Loucy (cell line): ENCODE data around the gene MARS1.

Experiments
- H2AFZ ChIP-seq: fragments of 200-600 bp; sonication (generic); 2 replicates; pipeline ENCODE4 v1.6.0; 2016; ENCODE audit warnings: antibody characterized with exemption, mild to moderate bottlenecking, low read length, moderate library complexity
- H3F3A ChIP-seq: fragments of 200-600 bp; 2 replicates; pipeline ENCODE4 v1.6.0; 2016; ENCODE audit warnings: antibody characterized with exemption, low read depth, mild to moderate bottlenecking
- H3K27me3 ChIP-seq: fragments of 200-600 bp; sonication (generic); 2 replicates; pipeline ENCODE4 v1.6.1; 2014; ENCODE audit warnings: low read length, mild to moderate bottlenecking; ENCODE audit not compliant: insufficient read depth, poor library complexity, severe bottlenecking
- H3K36me3 ChIP-seq: fragments of 200-600 bp; sonication (generic); 2 replicates; pipeline ENCODE4 v1.6.1; 2016; ENCODE audit warnings: low read length; ENCODE audit not compliant: insufficient read depth
- H3K4me1 ChIP-seq: fragments of 200-600 bp; sonication (generic); 2 replicates; pipeline ENCODE4 v1.5.1; 2014; ENCODE audit warnings: low read length, mild to moderate bottlenecking; ENCODE audit not compliant: insufficient read depth, poor library complexity, severe bottlenecking
- H3K4me2 ChIP-seq: fragments of 200-600 bp; sonication (generic); 2 replicates; pipeline ENCODE4 v1.6.0; 2014; ENCODE audit warnings: antibody characterized with exemption, low read length, low read depth, mild to moderate bottlenecking; ENCODE audit not compliant: poor library complexity, severe bottlenecking
- H3K4me3 ChIP-seq: fragments of 200-600 bp; sonication (generic); 2 replicates; pipeline ENCODE4 v1.5.1; 2014; ENCODE audit warnings: low read length, mild to moderate bottlenecking, mixed read lengths; ENCODE audit not compliant: poor library complexity, severe bottlenecking
- H3K79me2 ChIP-seq: fragments of 200-600 bp; sonication (generic); 2 replicates; pipeline ENCODE4 v1.6.1; 2014; ENCODE audit warnings: low read length; ENCODE audit not compliant: insufficient read depth
- H3K9ac ChIP-seq: fragments of 200-600 bp; sonication (generic); 2 replicates; pipeline ENCODE4 v1.6.0; 2014; ENCODE audit warnings: mild to moderate bottlenecking, low read depth, low read length, moderate library complexity; ENCODE audit not compliant: poor library complexity, severe bottlenecking
- H3K9me2 ChIP-seq: fragments of 200-600 bp; sonication (generic); replicated peaks from 2 replicates; pipeline ENCODE4 v1.6.1; 2016; ENCODE audit warnings: low read depth, low read length, mixed read lengths
- H3K9me3 ChIP-seq: fragments of 200-600 bp; sonication (generic); 2 replicates; pipeline ENCODE4 v1.6.1; 2014; ENCODE audit warnings: mild to moderate bottlenecking, antibody characterized with exemption, low read length, low read depth; ENCODE audit not compliant: insufficient read depth
- H4K20me1 ChIP-seq: fragments of 200-600 bp; sonication (generic); 2 replicates; pipeline ENCODE4 v1.6.0; 2014; ENCODE audit warnings: antibody characterized with exemption, low read length, mild to moderate bottlenecking; ENCODE audit not compliant: insufficient read depth, poor library complexity, severe bottlenecking
- EZH2phosphoT487 ChIP-seq: fragments of 200-600 bp; IDR thresholded peaks from 2 replicates; pipeline ENCODE4 v1.6.1; 2018; ENCODE audit warnings: antibody characterized with exemption, mild to moderate bottlenecking, moderate library complexity, borderline replicate concordance
- TF ChIP-seq, protein P1 (sequence below): fragments of 200-600 bp; sonication (generic); conservative IDR thresholded peaks from 2 replicates; pipeline ENCODE4 v1.5.1; 2014; ENCODE audit warnings: mild to moderate bottlenecking, antibody characterized with exemption, low read length

The MARS1 gene

DNA sequence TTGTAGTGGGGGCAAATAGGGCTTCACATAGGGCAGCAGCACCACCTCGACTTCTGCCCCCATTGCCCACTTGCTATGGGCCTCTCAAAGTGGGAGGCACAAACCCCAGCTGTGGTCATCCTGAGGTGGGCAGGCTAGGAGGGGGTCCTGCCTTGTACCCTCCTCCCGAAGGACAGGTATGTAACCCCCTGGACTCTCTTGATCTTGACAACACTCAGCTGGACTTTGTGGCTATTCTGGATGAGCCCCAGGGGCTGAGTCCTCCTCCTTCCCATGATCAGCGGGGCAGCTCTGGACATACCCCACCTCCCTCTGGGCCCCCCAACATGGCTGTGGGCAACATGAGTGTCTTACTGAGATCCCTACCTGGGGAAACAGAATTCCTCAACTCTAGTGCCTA is 16.2 kb upstream of the MARS1 start:
- no peak overlapping the region for H3K4me3 ChIP-seq
- no peaks in the 10 kb centered on the region for H3K9me3 ChIP-seq
- no peaks in the 10 kb centered on the region for H3K9me2 ChIP-seq
- no peaks in the 10 kb centered on the region for H3K27me3 ChIP-seq
- H3F3A ChIP-seq: no peaks in the 10 kb centered on the region
- no peak overlapping the region for H3K9ac ChIP-seq
- TF ChIP-seq, protein P1, sequence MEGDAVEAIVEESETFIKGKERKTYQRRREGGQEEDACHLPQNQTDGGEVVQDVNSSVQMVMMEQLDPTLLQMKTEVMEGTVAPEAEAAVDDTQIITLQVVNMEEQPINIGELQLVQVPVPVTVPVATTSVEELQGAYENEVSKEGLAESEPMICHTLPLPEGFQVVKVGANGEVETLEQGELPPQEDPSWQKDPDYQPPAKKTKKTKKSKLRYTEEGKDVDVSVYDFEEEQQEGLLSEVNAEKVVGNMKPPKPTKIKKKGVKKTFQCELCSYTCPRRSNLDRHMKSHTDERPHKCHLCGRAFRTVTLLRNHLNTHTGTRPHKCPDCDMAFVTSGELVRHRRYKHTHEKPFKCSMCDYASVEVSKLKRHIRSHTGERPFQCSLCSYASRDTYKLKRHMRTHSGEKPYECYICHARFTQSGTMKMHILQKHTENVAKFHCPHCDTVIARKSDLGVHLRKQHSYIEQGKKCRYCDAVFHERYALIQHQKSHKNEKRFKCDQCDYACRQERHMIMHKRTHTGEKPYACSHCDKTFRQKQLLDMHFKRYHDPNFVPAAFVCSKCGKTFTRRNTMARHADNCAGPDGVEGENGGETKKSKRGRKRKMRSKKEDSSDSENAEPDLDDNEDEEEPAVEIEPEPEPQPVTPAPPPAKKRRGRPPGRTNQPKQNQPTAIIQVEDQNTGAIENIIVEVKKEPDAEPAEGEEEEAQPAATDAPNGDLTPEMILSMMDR: no peak
- no peak for TF ChIP-seq EZH2phosphoT487
- peaks cover 7% of the 10 kb centered on the region; the same call in 1 of the 2 replicates for H3K36me3 ChIP-seq
- H3K79me2 ChIP-seq: peaks cover 30% of the 10 kb centered on the region
- peaks cover 18% of the 10 kb centered on the region for H3K4me1 ChIP-seq
- no peak overlapping the region for H2AFZ ChIP-seq
- H4K20me1 ChIP-seq: peaks cover 3% of the 10 kb centered on the region
- H3K4me2 ChIP-seq: no peak overlapping the region

DNA sequence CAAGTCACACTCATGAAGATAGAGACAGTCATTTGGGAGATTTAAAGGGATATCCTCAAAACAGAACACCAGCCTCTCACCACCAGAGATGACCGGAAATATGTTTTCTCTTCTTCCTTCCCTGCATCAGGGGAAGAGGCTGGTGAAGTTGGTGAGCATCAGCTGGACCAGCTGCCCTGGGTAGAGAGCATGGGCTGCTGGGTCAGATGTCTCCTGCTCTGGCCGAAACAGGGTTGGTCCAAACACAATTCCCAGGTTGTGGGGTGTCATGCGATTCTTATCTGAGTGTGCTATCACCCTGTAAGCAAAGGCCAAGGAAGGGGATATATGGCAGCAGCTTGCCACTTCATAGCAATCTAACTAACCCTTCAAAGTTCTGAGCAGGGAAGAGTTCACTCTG is 15.5 kb upstream of the MARS1 start:
- Histone ChIP-seq H3K9me2 (no peaks in the 10 kb centered on the region), H3K4me3 (no peak overlapping the region), H4K20me1 (peaks cover 3% of the 10 kb centered on the region), H3F3A (no peaks in the 10 kb centered on the region), H2AFZ (no peak overlapping the region), H3K36me3 (peaks cover 7% of the 10 kb centered on the region; the same call in 1 of the 2 replicates), H3K27me3 (no peaks in the 10 kb centered on the region), H3K4me1 (peaks cover 26% of the 10 kb centered on the region), H3K9me3 (no peaks in the 10 kb centered on the region), H3K9ac (no peak overlapping the region), H3K4me2 (no peak overlapping the region), H3K79me2 (peaks cover 37% of the 10 kb centered on the region)
- TF ChIP-seq EZH2phosphoT487: no peak
- TF ChIP-seq, protein P1: no peak

DNA sequence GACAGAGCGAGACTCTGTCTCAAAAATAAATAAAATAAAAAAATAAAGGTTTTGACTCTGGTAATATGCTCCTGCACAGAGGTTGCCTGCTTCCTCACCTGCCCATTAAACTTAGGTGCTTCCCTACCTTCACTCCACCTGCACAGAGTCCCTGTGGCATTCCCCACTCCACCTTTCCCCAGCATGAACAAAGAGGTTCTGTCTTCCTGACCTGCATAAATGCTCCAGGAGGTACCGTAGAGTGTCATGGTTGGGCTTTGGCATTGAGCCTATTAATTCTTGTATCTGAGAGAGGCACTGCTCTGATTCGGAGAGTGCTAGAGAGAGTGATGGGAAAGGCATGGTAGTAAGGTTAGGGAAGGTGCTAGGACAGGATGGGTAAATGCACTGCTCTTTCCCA is 14.5 kb upstream of the MARS1 start:
- TF ChIP-seq, protein P1: no peak
- no peak overlapping the region for H3K9ac ChIP-seq
- H3K79me2 ChIP-seq: peaks cover 47% of the 10 kb centered on the region
- H3K9me2 ChIP-seq: no peaks in the 10 kb centered on the region
- peak overlapping the region; percentile 36 for H3K4me2 ChIP-seq
- H3K27me3 ChIP-seq: no peaks in the 10 kb centered on the region
- no peaks in the 10 kb centered on the region for H3K9me3 ChIP-seq
- H3K36me3 ChIP-seq: peaks cover 7% of the 10 kb centered on the region; the same call in 1 of the 2 replicates
- H4K20me1 ChIP-seq: peaks cover 3% of the 10 kb centered on the region
- no peak overlapping the region for H3K4me3 ChIP-seq
- H3F3A ChIP-seq: no peaks in the 10 kb centered on the region
- H2AFZ ChIP-seq: no peak overlapping the region
- H3K4me1 ChIP-seq: peaks cover 31% of the 10 kb centered on the region
